Endothelial cell of umbilical vein (primary cell): ENCODE results near the gene UBXN2A. TPM values are rescaled to one million over a fixed set of nuclear protein-coding genes. Genes with fewer than 3 reads are reported as not detected.

Source experiments
- BruUV-seq: library from RNA; stranded (reverse); fragments of 400-500 nt; replicated peaks from 2 replicates; lab custom pipeline; 2021; lab: Mats Ljungman, UMichigan
- CTCF ChIA-PET: fragments of 300-600, 350-600 bp; sonication (Branson Sonifier 250); formaldehyde crosslinking; loops from one replicate; lab custom pipeline; 2021; ENCODE audit warnings: antibody characterized with exemption, inconsistent platforms; lab: Charles Lee
- POLR2A ChIA-PET: fragments of 300-600, 350-600 bp; sonication (Branson Sonifier 250); formaldehyde crosslinking; loops from one replicate; lab custom pipeline; 2021; ENCODE audit warnings: antibody characterized with exemption, inconsistent platforms; lab: Charles Lee
- DNase-seq: peaks from one replicate; pipeline ENCODE4 v3.0.0-alpha.2; 2011; ENCODE audit warnings: low read depth, low spot score
- FAIRE-seq: peaks from 2 replicates; lab custom pipeline; 2011; peaks lifted over from hg19 to GRCh38; lab: Jason Lieb, UNC
- H2AFZ ChIP-seq: 2 replicates; pipeline ENCODE4 v1.6.0; 2012; ENCODE audit warnings: low read depth, low read length, control low read depth, inconsistent platforms
- H3K27ac ChIP-seq: 2 replicates; pipeline ENCODE4 v1.5.1; 2011; ENCODE audit warnings: low read depth, mild to moderate bottlenecking, control low read depth, low read length, moderate library complexity; ENCODE audit not compliant: insufficient read depth
- H3K27me3 ChIP-seq, 2 experiments: 2 replicates each; pipeline versions ENCODE4 v1.6.0 to v1.6.1; 2011; ENCODE audit warnings: low read length in 2 of 2, mixed read lengths in 1 of 2; ENCODE audit not compliant: control insufficient read depth in 2 of 2, insufficient read depth in 2 of 2
- H3K36me3 ChIP-seq, 2 experiments: 2 replicates in 1 of 2; 3 replicates in 1 of 2; pipeline ENCODE4 v1.5.1; 2011; ENCODE audit warnings: low read length in 2 of 2, mild to moderate bottlenecking in 1 of 2, moderate library complexity in 1 of 2; ENCODE audit not compliant: control insufficient read depth in 2 of 2, insufficient read depth in 2 of 2; ENCODE audit errors: extremely low read depth in 1 of 2
- H3K4me1 ChIP-seq: 3 replicates; pipeline ENCODE4 v1.5.1; 2011; ENCODE audit warnings: mild to moderate bottlenecking, low read length; ENCODE audit not compliant: control insufficient read depth, insufficient read depth; ENCODE audit errors: extremely low read depth
- H3K4me2 ChIP-seq: 2 replicates; pipeline ENCODE4 v1.6.1; 2011; ENCODE audit warnings: low read length, control low read depth, mixed read lengths; ENCODE audit not compliant: insufficient read depth
- H3K4me3 ChIP-seq, 3 experiments: fragments of 200-600 bp in 1 of 3; sonication (generic), shearing (Covaris generic) in 1 of 3; replicated peaks in 1 of 3; 2 replicates each; pipeline ENCODE4 v1.5.1; 2011 to 2016; ENCODE audit warnings: control low read depth in 3 of 3, low read length in 3 of 3, mild to moderate bottlenecking in 2 of 3, inconsistent platforms in 1 of 3, low read depth in 1 of 3, moderate library complexity in 1 of 3; ENCODE audit not compliant: insufficient read depth in 1 of 3
- H3K79me2 ChIP-seq: 2 replicates; pipeline ENCODE4 v1.6.0; 2012; ENCODE audit warnings: low read length, inconsistent platforms; ENCODE audit not compliant: control insufficient read depth, insufficient read depth
- H3K9ac ChIP-seq: replicated peaks from 2 replicates; pipeline ENCODE3; 2011; ENCODE audit warnings: low read length, control low read depth; ENCODE audit not compliant: insufficient read depth; ENCODE audit errors: extremely low read depth
- H3K9me1 ChIP-seq: replicated peaks from 3 replicates; pipeline ENCODE4 v1.6.0; 2011; ENCODE audit warnings: mild to moderate bottlenecking, low read length; ENCODE audit not compliant: control insufficient read depth, insufficient read depth; ENCODE audit errors: extremely low read depth
- H3K9me3 ChIP-seq: replicated peaks from 2 replicates; pipeline ENCODE4 v1.5.1; 2012; ENCODE audit warnings: low read length, inconsistent platforms; ENCODE audit not compliant: control insufficient read depth, insufficient read depth
- H4K20me1 ChIP-seq: replicated peaks from 2 replicates; pipeline ENCODE3; 2011; ENCODE audit warnings: mild to moderate bottlenecking, low read length; ENCODE audit not compliant: control insufficient read depth, insufficient read depth; ENCODE audit errors: extremely low read depth
- CTCF ChIP-seq, 2 donors: IDR thresholded peaks; 1 replicate in 1 of 2; 2 replicates in 1 of 2; pipeline ENCODE4 v1.5.1; 2011; ENCODE audit warnings: low read length in 2 of 2, mild to moderate bottlenecking in 2 of 2, moderate library complexity in 2 of 2, control low read depth in 1 of 2, inconsistent platforms in 1 of 2, low read depth in 1 of 2; ENCODE audit not compliant: insufficient read depth in 1 of 2; ENCODE audit errors: extremely low read depth in 1 of 2
- EZH2 ChIP-seq: IDR thresholded peaks from 2 replicates; pipeline ENCODE4 v1.6.1; 2012; ENCODE audit warnings: borderline replicate concordance, low read depth, mild to moderate bottlenecking, moderate library complexity, low read length, inconsistent platforms; ENCODE audit not compliant: severe bottlenecking
- FOS ChIP-seq: IDR thresholded peaks from 2 replicates; pipeline ENCODE4 v1.6.1; 2011; ENCODE audit warnings: mild to moderate bottlenecking, low read length, moderate library complexity, borderline replicate concordance; ENCODE audit not compliant: insufficient read depth
- GATA2 ChIP-seq: IDR thresholded peaks from 2 replicates; pipeline ENCODE4 v1.7.0; 2011; ENCODE audit warnings: low read depth, mild to moderate bottlenecking, moderate library complexity, mixed read lengths, low read length; ENCODE audit not compliant: insufficient read length, insufficient read depth
- JUN ChIP-seq: IDR thresholded peaks from 2 replicates; pipeline ENCODE4 v1.6.1; 2011; ENCODE audit warnings: borderline replicate concordance, low read depth; ENCODE audit not compliant: insufficient read length, insufficient read depth
- MYC ChIP-seq: IDR thresholded peaks from one replicate; pipeline ENCODE4 v1.6.1; 2011; ENCODE audit warnings: mild to moderate bottlenecking, low read depth, low read length
- POLR2A ChIP-seq: IDR thresholded peaks from 2 replicates; pipeline ENCODE4 v1.6.1; 2012; ENCODE audit warnings: low read depth, mild to moderate bottlenecking, control low read depth, low read length
- POLR2AphosphoS5 ChIP-seq: IDR thresholded peaks from 2 replicates; pipeline ENCODE4 v1.6.1; 2012; ENCODE audit warnings: low read depth, mild to moderate bottlenecking, control low read depth, low read length, moderate library complexity; ENCODE audit not compliant: insufficient read depth
- dilution Hi-C: fragments of 300-500 bp; cut with MboI; formaldehyde crosslinking; loops from one replicate; pipeline ENCODE4 v1.15.0; 2019; ENCODE audit warnings: low sequenced_read_pairs; ENCODE audit not compliant: extremely low pct_ligation_motif_present
- intact Hi-C: fragments of 100-400 bp; cut with micrococcal nuclease; formaldehyde crosslinking; loops from one replicate; pipeline ENCODE4 v1.10.0; 2022
- polyA plus RNA-seq, 4 experiments: library from polyadenylated mRNA; depleted of rRNA in 3 of 4; stranded (reverse) in 3 of 4; unstranded in 1 of 4; fragments of >200 nt; gene quantifications; 2 replicates each; pipeline versions ENCODE4 v1.2.1 to v1.2.3, GENCODE V29; 2011 to 2012; ENCODE audit warnings: missing spikeins in 1 of 4
- total RNA-seq: library from RNA; stranded (reverse); gene quantifications from 2 replicates; pipeline ENCODE4 v1.2.3, GENCODE V29; 2021
- TF ChIP-seq, protein P1 (sequence below): IDR thresholded peaks from 2 replicates; pipeline ENCODE4 v1.6.1; 2011; ENCODE audit not compliant: insufficient read depth, insufficient read length

The UBXN2A gene
- total and polyA plus RNA-seq, 2 donors (not counting 3 experiments of a cell fraction or from before 2014, with no cell fraction given): 3.6 to 19.0 TPM

- Histone ChIP-seq H3K4me3 (no peak overlapping the region), H3K27me3 (no peaks in the 10 kb centered on the region), H3K79me2 (peaks cover 59% of the 10 kb centered on the region), H3K9me3 (no peaks in the 10 kb centered on the region), H3K4me1 (peaks cover 9% of the 10 kb centered on the region), H3K4me2 (no peak overlapping the region), H3K27ac (no peak overlapping the region), H3K9ac (no peak overlapping the region), H4K20me1 (peaks cover 5% of the 10 kb centered on the region), H3K9me1 (peaks cover 6% of the 10 kb centered on the region), H3K36me3 (no peaks in the 10 kb centered on the region), H2AFZ (no peak overlapping the region)
- dilution Hi-C loops (no loop called here), intact Hi-C loops (no loop called here)
- POLR2A ChIA-PET: no interaction called here
- BruUV-seq: no TSS peak
- CTCF ChIA-PET: interaction anchor here (2.1 to 2.5 kb wide), 2 partner anchors 24 to 78 kb away, joined by 5 to 9 read pairs; partner anchors contain the start of gene ATAD2B
- FAIRE-seq (no peak), DNase-seq (no peak)
- no peak for TF ChIP-seq POLR2A
- TF ChIP-seq, protein P1, sequence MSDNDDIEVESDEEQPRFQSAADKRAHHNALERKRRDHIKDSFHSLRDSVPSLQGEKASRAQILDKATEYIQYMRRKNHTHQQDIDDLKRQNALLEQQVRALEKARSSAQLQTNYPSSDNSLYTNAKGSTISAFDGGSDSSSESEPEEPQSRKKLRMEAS: no peak
- TF ChIP-seq EZH2: no peak
- TF ChIP-seq GATA2: no peak
- TF ChIP-seq CTCF (IDR thresholded peaks at IDR 0.05; ENCODE audit: extremely low read depth in 1 of 2, insufficient read depth in 1 of 2, low read depth in 1 of 2, low read length in 2 of 2): no peak
- TF ChIP-seq POLR2AphosphoS5: no peak
- TF ChIP-seq MYC: no peak
- TF ChIP-seq JUN: no peak
- TF ChIP-seq FOS: no peak
Observed at GRCh38 chr2:23901966-23902846, 38.1 kb upstream of the UBXN2A start.
